Measurements from ENCODE around the gene LTBR.

DNA sequence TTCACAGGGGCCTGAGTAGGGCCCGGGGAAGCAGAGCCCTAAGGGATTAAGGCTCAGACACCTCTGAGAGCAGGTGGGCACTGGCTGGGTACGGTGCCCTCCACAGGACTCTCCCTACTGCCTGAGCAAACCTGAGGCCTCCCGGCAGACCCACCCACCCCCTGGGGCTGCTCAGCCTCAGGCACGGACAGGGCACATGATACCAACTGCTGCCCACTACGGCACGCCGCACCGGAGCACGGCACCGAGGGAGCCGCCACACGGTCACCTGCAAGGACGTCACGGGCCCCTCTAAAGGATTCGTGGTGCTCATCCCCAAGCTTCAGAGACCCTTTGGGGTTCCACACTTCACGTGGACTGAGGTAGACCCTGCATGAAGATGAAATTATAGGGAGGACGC lies 7.1 kb downstream of the LTBR start:
- TF ChIP-seq, protein P1, sequence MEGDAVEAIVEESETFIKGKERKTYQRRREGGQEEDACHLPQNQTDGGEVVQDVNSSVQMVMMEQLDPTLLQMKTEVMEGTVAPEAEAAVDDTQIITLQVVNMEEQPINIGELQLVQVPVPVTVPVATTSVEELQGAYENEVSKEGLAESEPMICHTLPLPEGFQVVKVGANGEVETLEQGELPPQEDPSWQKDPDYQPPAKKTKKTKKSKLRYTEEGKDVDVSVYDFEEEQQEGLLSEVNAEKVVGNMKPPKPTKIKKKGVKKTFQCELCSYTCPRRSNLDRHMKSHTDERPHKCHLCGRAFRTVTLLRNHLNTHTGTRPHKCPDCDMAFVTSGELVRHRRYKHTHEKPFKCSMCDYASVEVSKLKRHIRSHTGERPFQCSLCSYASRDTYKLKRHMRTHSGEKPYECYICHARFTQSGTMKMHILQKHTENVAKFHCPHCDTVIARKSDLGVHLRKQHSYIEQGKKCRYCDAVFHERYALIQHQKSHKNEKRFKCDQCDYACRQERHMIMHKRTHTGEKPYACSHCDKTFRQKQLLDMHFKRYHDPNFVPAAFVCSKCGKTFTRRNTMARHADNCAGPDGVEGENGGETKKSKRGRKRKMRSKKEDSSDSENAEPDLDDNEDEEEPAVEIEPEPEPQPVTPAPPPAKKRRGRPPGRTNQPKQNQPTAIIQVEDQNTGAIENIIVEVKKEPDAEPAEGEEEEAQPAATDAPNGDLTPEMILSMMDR (IDR thresholded peaks at IDR 0.05) = no peak
- no peak for TF ChIP-seq POLR2A (IDR thresholded peaks at IDR 0.05)
- TF ChIP-seq POLR2AphosphoS5 (IDR thresholded peaks at IDR 0.05) = no peak
